Measurements from ENCODE around the gene S1PR3. TPM values are rescaled to one million over a fixed set of nuclear protein-coding genes. Genes with fewer than 3 reads are reported as not detected.

Gene S1PR3
- polyA plus RNA-seq, 1 experiment: 33.1 TPM

GRCh38 chr9:89008055-89008743 is 16.9 kb downstream of the S1PR3 start:
- ChIA-PET CTCF (interaction anchor here (1.1 to 1.7 kb wide), 2 partner anchors 15 to 271 kb away, joined by 3 to 4 read pairs; no protein-coding TSS in a partner anchor), POLR2A (no interaction called here)
- Histone ChIP-seq H3K4me3 (ENCODE audit: low read depth, low read length) (no peak overlapping the region), H3K27ac (ENCODE audit: low read depth, low read length) (no peak overlapping the region), H3K9me3 (ENCODE audit: control insufficient read depth, insufficient read depth, low read length) (no peaks in the 10 kb centered on the region), H3K27me3 (ENCODE audit: control insufficient read depth, insufficient read depth, low read length) (no peaks in the 10 kb centered on the region)
- no peak for DNase-seq (ENCODE audit: low read depth, low spot score)
- no peak for TF ChIP-seq CTCF (IDR thresholded peaks at IDR 0.05; ENCODE audit: low read depth, low read length)

GRCh38 chr9:89008744-89009545 is 17.7 kb downstream of the S1PR3 start:
- Histone ChIP-seq H3K9me3 (ENCODE audit: control insufficient read depth, insufficient read depth, low read length) (no peaks in the 10 kb centered on the region), H3K27ac (ENCODE audit: low read depth, low read length) (no peak overlapping the region), H3K27me3 (ENCODE audit: control insufficient read depth, insufficient read depth, low read length) (no peaks in the 10 kb centered on the region), H3K4me3 (ENCODE audit: low read depth, low read length) (no peak overlapping the region)
- ChIA-PET CTCF (interaction anchor here (1.1 to 1.7 kb wide), 2 partner anchors 14 to 270 kb away, joined by 3 to 4 read pairs; no protein-coding TSS in a partner anchor), POLR2A (no interaction called here)
- TF ChIP-seq CTCF (IDR thresholded peaks at IDR 0.05; ENCODE audit: low read depth, low read length): peak; percentile 35
- no peak for DNase-seq (ENCODE audit: low read depth, low spot score)

GRCh38 chr9:89009546-89009840 is 18.2 kb downstream of the S1PR3 start:
- ChIA-PET POLR2A (no interaction called here), CTCF (interaction anchor here (1.7 kb wide), 1 partner anchor 269 kb away, joined by 4 read pairs; no protein-coding TSS in a partner anchor)
- Histone ChIP-seq H3K9me3 (ENCODE audit: control insufficient read depth, insufficient read depth, low read length) (no peaks in the 10 kb centered on the region), H3K27me3 (ENCODE audit: control insufficient read depth, insufficient read depth, low read length) (no peaks in the 10 kb centered on the region), H3K27ac (ENCODE audit: low read depth, low read length) (no peak overlapping the region), H3K4me3 (ENCODE audit: low read depth, low read length) (no peak overlapping the region)
- TF ChIP-seq CTCF (IDR thresholded peaks at IDR 0.05; ENCODE audit: low read depth, low read length): no peak
- DNase-seq (ENCODE audit: low read depth, low spot score): no peak

GRCh38 chr9:89010056-89010455 is 18.8 kb downstream of the S1PR3 start:
- no peaks in the 10 kb centered on the region for H3K27me3 ChIP-seq (ENCODE audit: control insufficient read depth, insufficient read depth, low read length)
- no peak overlapping the region for H3K27ac ChIP-seq (ENCODE audit: low read depth, low read length)
- CTCF ChIA-PET: no interaction called here
- POLR2A ChIA-PET: no interaction called here
- no peak for TF ChIP-seq CTCF (IDR thresholded peaks at IDR 0.05; ENCODE audit: low read depth, low read length)
- no peak for DNase-seq (ENCODE audit: low read depth, low spot score)
- H3K9me3 ChIP-seq (ENCODE audit: control insufficient read depth, insufficient read depth, low read length): no peaks in the 10 kb centered on the region
- H3K4me3 ChIP-seq (ENCODE audit: low read depth, low read length): no peak overlapping the region

GRCh38 chr9:89010526-89011111 is 19.4 kb downstream of the S1PR3 start:
- CTCF ChIA-PET: no interaction called here
- DNase-seq (ENCODE audit: low read depth, low spot score): no peak
- no peaks in the 10 kb centered on the region for H3K27me3 ChIP-seq (ENCODE audit: control insufficient read depth, insufficient read depth, low read length)
- H3K4me3 ChIP-seq (ENCODE audit: low read depth, low read length): no peak overlapping the region
- H3K27ac ChIP-seq (ENCODE audit: low read depth, low read length): no peak overlapping the region
- H3K9me3 ChIP-seq (ENCODE audit: control insufficient read depth, insufficient read depth, low read length): no peaks in the 10 kb centered on the region
- POLR2A ChIA-PET: no interaction called here
- TF ChIP-seq CTCF (IDR thresholded peaks at IDR 0.05; ENCODE audit: low read depth, low read length): no peak
